Body of pancreas (tissue), 4 donors: ENCODE measurements around the gene ACSL3. TPM values are rescaled to one million over a fixed set of nuclear protein-coding genes. Genes with fewer than 3 reads are reported as not detected.
"Not testable (repeated sequence)": the region's sequence is repeated elsewhere in the genome, so short reads cannot be mapped to it uniquely, and the experiment has no call there.

Experiments
- ATAC-seq: fragments of 150-250 bp; one replicate; pipeline ENCODE4 v1.9.1; 2016
- DNase-seq, 4 donors: peaks; one replicate each; pipeline ENCODE4 v3.0.0-alpha.2; 2019
- H3K27ac ChIP-seq, 4 donors: fragments of 200-600 bp; sonication (generic); 1 replicate in 3 of 4; 2 replicates in 1 of 4; pipeline versions ENCODE4 v1.5.1 to v1.6.1; 2016 to 2019; ENCODE audit warnings: mild to moderate bottlenecking in 1 of 4, mixed read lengths in 1 of 4, moderate library complexity in 1 of 4
- H3K27me3 ChIP-seq, 2 donors: fragments of 200-600 bp; sonication (generic); one replicate each; pipeline ENCODE4 v1.6.0; 2016; ENCODE audit warnings: mild to moderate bottlenecking in 1 of 2
- H3K36me3 ChIP-seq, 2 donors: fragments of 200-600 bp; sonication (generic); replicated peaks in 1 of 2; 2 replicates each; pipeline ENCODE4 v1.5.1; 2016; ENCODE audit warnings: low read depth in 2 of 2; ENCODE audit not compliant: insufficient read depth in 1 of 2
- H3K4me1 ChIP-seq: fragments of 200-600 bp; sonication (generic); one replicate; pipeline ENCODE4 v1.6.0; 2016
- H3K4me3 ChIP-seq, 2 donors: fragments of 200-600 bp; sonication (generic); 1 replicate in 1 of 2; 2 replicates in 1 of 2; pipeline ENCODE4 v1.5.1; 2016 to 2019
- H3K9me3 ChIP-seq, 3 donors: fragments of 200-600 bp; sonication (generic); 1 replicate in 2 of 3; 2 replicates in 1 of 3; pipeline ENCODE4 v1.5.1; 2016
- POLR2A ChIP-seq, 3 donors: fragments of 450-650 bp; IDR thresholded peaks; one replicate each; pipeline ENCODE4 v1.6.1; 2016; ENCODE audit warnings: antibody characterized with exemption in 3 of 3, mild to moderate bottlenecking in 2 of 3
- WGBS, 2 donors: methylation state at CpG; one replicate each; pipeline ENCODE4 v1.1.5; 2017; 5-methylcytosine and 5-hydroxymethylcytosine counted together
- intact Hi-C: fragments of 100-400 bp; cut with DNase I; formaldehyde crosslinking; loops from one replicate; pipeline ENCODE4 v1.15.1; 2023
- total RNA-seq, 2 donors: library from RNA; depleted of rRNA; stranded (reverse); fragments of >200 nt; gene quantifications; one replicate each; pipeline ENCODE4 v1.1.0, GENCODE V29; 2016
- TF ChIP-seq, protein P1 (sequence below), 7 experiments: fragments of 450-650 bp in 4 of 7; fragments of 200-600 bp in 3 of 7; sonication (generic) in 3 of 7; IDR thresholded peaks; one replicate each; pipeline ENCODE4 v1.5.1; 2016 to 2019; ENCODE audit warnings: antibody characterized with exemption in 7 of 7

ACSL3 gene
- total RNA-seq, 2 donors from 2014 or later, result 24.6 to 60.0 TPM

DNA sequence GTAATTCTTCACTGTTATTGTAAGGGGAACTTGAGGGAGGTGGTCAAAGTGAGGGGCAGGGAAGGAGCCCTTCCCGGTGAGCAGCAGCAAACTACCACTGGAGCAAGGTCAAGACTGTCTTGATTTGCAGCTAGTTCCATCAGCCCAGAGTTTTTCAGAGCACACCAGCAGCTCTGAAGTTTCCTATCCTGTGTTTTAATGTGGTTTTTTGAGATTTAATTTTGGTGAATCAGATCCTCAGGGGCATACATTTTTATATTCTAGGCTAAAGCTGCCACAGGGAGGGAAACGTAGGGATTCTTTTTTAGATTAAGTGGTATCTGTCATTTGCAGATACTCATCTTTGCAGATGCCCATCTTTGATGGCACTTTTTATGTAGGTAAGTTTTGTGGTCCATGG, 124.1 kb downstream of the ACSL3 start:
- WGBS, 2 donors, result 91 to 96% methylated on average over 2 of the region's 2 CpGs
- TF ChIP-seq POLR2A (IDR thresholded peaks at IDR 0.05), result no peak
- TF ChIP-seq, protein P1, sequence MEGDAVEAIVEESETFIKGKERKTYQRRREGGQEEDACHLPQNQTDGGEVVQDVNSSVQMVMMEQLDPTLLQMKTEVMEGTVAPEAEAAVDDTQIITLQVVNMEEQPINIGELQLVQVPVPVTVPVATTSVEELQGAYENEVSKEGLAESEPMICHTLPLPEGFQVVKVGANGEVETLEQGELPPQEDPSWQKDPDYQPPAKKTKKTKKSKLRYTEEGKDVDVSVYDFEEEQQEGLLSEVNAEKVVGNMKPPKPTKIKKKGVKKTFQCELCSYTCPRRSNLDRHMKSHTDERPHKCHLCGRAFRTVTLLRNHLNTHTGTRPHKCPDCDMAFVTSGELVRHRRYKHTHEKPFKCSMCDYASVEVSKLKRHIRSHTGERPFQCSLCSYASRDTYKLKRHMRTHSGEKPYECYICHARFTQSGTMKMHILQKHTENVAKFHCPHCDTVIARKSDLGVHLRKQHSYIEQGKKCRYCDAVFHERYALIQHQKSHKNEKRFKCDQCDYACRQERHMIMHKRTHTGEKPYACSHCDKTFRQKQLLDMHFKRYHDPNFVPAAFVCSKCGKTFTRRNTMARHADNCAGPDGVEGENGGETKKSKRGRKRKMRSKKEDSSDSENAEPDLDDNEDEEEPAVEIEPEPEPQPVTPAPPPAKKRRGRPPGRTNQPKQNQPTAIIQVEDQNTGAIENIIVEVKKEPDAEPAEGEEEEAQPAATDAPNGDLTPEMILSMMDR (IDR thresholded peaks at IDR 0.05), result no peak
- intact Hi-C loops, result no loop called here
- Histone ChIP-seq H3K4me1 (peaks cover 6% of the 10 kb centered on the region), H3K27ac (no peak overlapping the region), H3K36me3 (no peaks in the 10 kb centered on the region), H3K27me3 (no peaks in the 10 kb centered on the region), H3K9me3 (no peaks in the 10 kb centered on the region), H3K4me3 (no peak overlapping the region)
- DNase-seq (no peak), ATAC-seq (no peak)

DNA sequence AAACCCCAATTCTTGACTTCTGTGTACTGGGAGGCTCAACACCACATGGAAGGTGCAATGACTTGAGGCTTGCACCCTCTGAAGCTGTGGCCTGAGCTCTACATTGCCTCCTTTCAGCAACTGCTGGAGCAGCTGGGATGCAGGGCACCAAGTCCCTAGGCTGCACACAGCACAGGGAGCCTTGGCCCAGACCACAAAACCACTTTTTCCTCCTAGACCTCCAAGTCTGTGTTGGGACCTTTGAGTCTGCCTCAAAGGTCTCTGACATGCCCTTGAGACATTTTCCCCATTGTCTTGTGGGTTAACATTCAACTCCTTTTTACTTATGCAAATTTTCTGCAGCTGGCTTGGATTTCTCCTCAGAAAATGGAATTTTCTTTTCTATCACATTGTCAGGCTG, 128.6 kb downstream of the ACSL3 start:
- Histone ChIP-seq H3K27me3 (no peaks in the 10 kb centered on the region), H3K36me3 (no peaks in the 10 kb centered on the region), H3K4me3 (no peak overlapping the region), H3K27ac (no peak overlapping the region), H3K9me3 (no peaks in the 10 kb centered on the region), H3K4me1 (peaks cover 7% of the 10 kb centered on the region)
- ATAC-seq (no peak), DNase-seq (no peak)
- intact Hi-C loops, result no loop called here
- TF ChIP-seq, protein P1 (IDR thresholded peaks at IDR 0.05), result no peak
- TF ChIP-seq POLR2A (IDR thresholded peaks at IDR 0.05), result no peak

DNA sequence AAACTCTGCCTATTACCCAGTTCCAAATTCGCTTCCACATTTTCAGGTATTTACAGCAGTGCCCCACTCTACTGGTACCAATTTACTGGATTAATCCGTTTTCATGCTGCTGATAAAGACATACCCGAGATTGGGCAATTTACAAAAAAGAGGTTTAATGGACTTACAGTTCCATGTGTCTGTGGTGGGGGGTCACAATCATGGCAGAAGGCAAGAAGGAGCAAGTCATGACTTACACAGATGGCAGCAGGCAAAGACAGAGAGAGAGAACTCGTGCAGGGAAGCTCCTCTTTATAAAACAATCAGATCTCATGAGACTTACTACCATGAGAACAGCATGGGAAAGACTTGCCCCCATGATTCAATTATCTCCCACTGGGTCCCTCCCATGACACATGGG, 129.4 kb downstream of the ACSL3 start:
- H3K27ac ChIP-seq, H3K9me3 ChIP-seq, H3K27me3 ChIP-seq, ATAC-seq, H3K4me3 ChIP-seq, H3K36me3 ChIP-seq, DNase-seq, intact Hi-C loops: not testable (repeated sequence)
- peaks cover 13% of the 10 kb centered on the region for H3K4me1 ChIP-seq
- 72 to 77% methylated on average over 4 of the region's 4 CpGs for WGBS, 2 donors

DNA sequence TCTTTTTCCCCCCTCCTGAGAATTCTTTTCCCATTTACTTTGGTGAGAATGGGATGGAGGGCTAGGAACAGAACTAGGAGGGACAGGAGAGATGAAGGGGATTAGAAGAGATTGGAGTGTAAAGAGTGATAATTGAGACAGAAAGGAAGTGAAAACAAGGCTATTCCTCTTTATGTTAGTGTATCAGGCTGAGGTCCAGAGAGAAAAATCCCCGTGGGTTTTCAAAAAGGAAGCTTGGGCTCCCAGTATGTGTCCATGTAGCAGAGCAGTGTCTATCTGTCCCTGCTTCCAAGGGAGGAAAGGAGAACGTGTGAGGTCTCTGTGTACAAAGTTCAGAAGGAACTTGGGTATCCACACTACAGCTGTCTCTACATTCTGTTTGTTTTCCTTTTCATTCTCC, 131.3 kb downstream of the ACSL3 start:
- no peaks in the 10 kb centered on the region for H3K9me3 ChIP-seq
- no peaks in the 10 kb centered on the region for H3K36me3 ChIP-seq
- peaks cover 13% of the 10 kb centered on the region for H3K4me1 ChIP-seq
- intact Hi-C loops, result no loop called here
- ATAC-seq (no peak), DNase-seq (no peak)
- no peak overlapping the region for H3K4me3 ChIP-seq
- no peaks in the 10 kb centered on the region for H3K27me3 ChIP-seq
- WGBS, 2 donors, result 29 to 36% methylated on average over 2 of the region's 2 CpGs
- no peak for TF ChIP-seq POLR2A (IDR thresholded peaks at IDR 0.05)
- TF ChIP-seq, protein P1 (IDR thresholded peaks at IDR 0.05), result no peak
- H3K27ac ChIP-seq, result no peak overlapping the region

Other genes starting within 250 kb of the ACSL3 start
- gene FARSB, start 204.9 kb upstream of the ACSL3 start, total RNA-seq, result 10 to 100 TPM in 1 of 2 donors, 1 to 10 TPM in 1; 7.6 to 11.4 TPM
- 1 to 10 TPM in 1 of 2 donors, not detected in 1; 1.8 TPM for gene MOGAT1, start 189.4 kb upstream of the ACSL3 start, total RNA-seq
- gene KCNE4, start 191.2 kb downstream of the ACSL3 start, total RNA-seq, result 1 to 10 TPM; 3.9 to 4.6 TPM